Measurements from ENCODE around the gene GALNT10.

- TF ChIP-seq SMC3 (IDR thresholded peaks at IDR 0.05; ENCODE audit: borderline replicate concordance, low read length) (no peak), MXI1 (IDR thresholded peaks at IDR 0.05; ENCODE audit: low read depth, low read length) (no peak), CHD2 (IDR thresholded peaks at IDR 0.05; ENCODE audit: borderline replicate concordance, low read depth, low read length) (no peak), CEBPB (IDR thresholded peaks at IDR 0.05; ENCODE audit: borderline replicate concordance in 1 of 2, low read depth in 2 of 2, low read length in 2 of 2) (no peak), CTCF (IDR thresholded peaks at IDR 0.05 in 2 of 3, conservative IDR thresholded peaks at IDR 0.05 in 1 of 3; ENCODE audit: control insufficient read depth in 2 of 3, extremely low read depth in 1 of 3, insufficient read depth in 1 of 3, low read depth in 3 of 3, low read length in 3 of 3) (no peak), ZSCAN29 (IDR thresholded peaks at IDR 0.05) (no peak), REST (IDR thresholded peaks at IDR 0.05; ENCODE audit: low read depth, low read length) (no peak), POLR2AphosphoS5 (IDR thresholded peaks at IDR 0.05; ENCODE audit: low read length) (no peak), ZBTB33 (IDR thresholded peaks at IDR 0.05) (no peak), CUX1 (IDR thresholded peaks at IDR 0.05; ENCODE audit: insufficient replicate concordance, low read depth, low read length) (no peak), YY1 (IDR thresholded peaks at IDR 0.05; ENCODE audit: low read depth, low read length) (no peak), BRCA1 (IDR thresholded peaks at IDR 0.05; ENCODE audit: low read depth, low read length) (no peak)
These were observed 218.8 kb downstream of the GALNT10 start for GRCh38 chr5:154409230-154409840.
